Cardiac muscle cell (in vitro differentiated cells and primary cell): ENCODE results near the gene GMPS. TPM values are rescaled to one million over a fixed set of nuclear protein-coding genes. Genes with fewer than 3 reads are reported as not detected.
A peak's percentile ranks its signal among the peaks of the same experiment; 100 is the strongest.

Source experiments
- DNase-seq, 2 donors: peaks; one replicate each; pipeline versions ENCODE4 v3.0.0 to v3.0.0-alpha.2; 2010 to 2017; ENCODE audit warnings: low read depth in 1 of 2, low spot score in 1 of 2
- H3K27ac ChIP-seq: fragments of 200-600 bp; sonication (generic); 2 replicates; pipeline ENCODE4 v1.5.1; 2016
- H3K27me3 ChIP-seq: fragments of 200-600 bp; sonication (generic); 2 replicates; pipeline ENCODE4 v1.6.0; 2016; ENCODE audit warnings: control low read depth
- H3K36me3 ChIP-seq: fragments of 200-600 bp; sonication (generic); 2 replicates; pipeline ENCODE4 v1.5.1; 2016; ENCODE audit warnings: control low read depth
- H3K4me1 ChIP-seq: fragments of 200-600 bp; sonication (generic); 2 replicates; pipeline ENCODE4 v1.8.1; 2017; ENCODE audit warnings: low read depth, mild to moderate bottlenecking, mixed run types
- H3K4me3 ChIP-seq: fragments of 200-600 bp; sonication (generic); 2 replicates; pipeline ENCODE4 v1.5.1; 2016; ENCODE audit warnings: mild to moderate bottlenecking
- H3K9me3 ChIP-seq: fragments of 200-600 bp; sonication (generic); 2 replicates; pipeline ENCODE4 v1.5.1; 2017; ENCODE audit warnings: low read depth, mild to moderate bottlenecking, control low read depth
- polyA plus RNA-seq: library from polyadenylated mRNA; unstranded; fragments of >200 nt; fragmentation: Nextera tagmentation; extraction: Ambion mirVana; gene quantifications from 2 replicates; pipeline ENCODE4 v1.2.1, GENCODE V29; 2016
- total RNA-seq: library from RNA; depleted of rRNA; stranded (reverse); fragments of >200 nt; gene quantifications from 2 replicates; pipeline ENCODE4 v1.2.3, GENCODE V29; 2016
- TF ChIP-seq, protein P1 (sequence below): IDR thresholded peaks from 2 replicates; pipeline ENCODE4 v1.5.1; 2012; ENCODE audit warnings: low read depth, mild to moderate bottlenecking, low read length

Gene GMPS
- total and polyA plus RNA-seq, 2 experiments from 2014 or later, result 44.9 to 83.1 TPM

DNA sequence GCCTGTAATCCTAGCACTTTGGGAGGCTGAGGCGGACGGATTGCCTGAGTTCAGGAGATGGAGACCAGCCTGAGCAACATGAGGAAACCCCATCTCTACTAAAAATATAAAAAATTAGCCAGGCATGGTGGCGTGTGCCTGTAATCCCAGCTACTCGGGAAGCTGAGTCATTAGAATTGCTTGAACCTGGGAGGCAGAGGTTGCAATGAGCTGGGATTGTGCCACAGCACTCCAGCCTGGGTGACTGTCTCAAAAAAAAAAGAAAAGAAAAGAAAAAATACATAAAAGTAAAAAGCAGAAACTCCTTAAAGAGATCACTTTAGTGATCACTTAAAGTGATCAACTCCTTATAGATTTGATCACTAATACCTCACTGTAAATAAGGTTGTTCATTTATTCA, 78.0 kb downstream of the GMPS start:
- TF ChIP-seq, protein P1, sequence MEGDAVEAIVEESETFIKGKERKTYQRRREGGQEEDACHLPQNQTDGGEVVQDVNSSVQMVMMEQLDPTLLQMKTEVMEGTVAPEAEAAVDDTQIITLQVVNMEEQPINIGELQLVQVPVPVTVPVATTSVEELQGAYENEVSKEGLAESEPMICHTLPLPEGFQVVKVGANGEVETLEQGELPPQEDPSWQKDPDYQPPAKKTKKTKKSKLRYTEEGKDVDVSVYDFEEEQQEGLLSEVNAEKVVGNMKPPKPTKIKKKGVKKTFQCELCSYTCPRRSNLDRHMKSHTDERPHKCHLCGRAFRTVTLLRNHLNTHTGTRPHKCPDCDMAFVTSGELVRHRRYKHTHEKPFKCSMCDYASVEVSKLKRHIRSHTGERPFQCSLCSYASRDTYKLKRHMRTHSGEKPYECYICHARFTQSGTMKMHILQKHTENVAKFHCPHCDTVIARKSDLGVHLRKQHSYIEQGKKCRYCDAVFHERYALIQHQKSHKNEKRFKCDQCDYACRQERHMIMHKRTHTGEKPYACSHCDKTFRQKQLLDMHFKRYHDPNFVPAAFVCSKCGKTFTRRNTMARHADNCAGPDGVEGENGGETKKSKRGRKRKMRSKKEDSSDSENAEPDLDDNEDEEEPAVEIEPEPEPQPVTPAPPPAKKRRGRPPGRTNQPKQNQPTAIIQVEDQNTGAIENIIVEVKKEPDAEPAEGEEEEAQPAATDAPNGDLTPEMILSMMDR, result no peak
- Histone ChIP-seq H3K4me3 (no peak overlapping the region), H3K4me1 (no peaks in the 10 kb centered on the region), H3K36me3 (peaks cover 4% of the 10 kb centered on the region), H3K27ac (no peak overlapping the region), H3K9me3 (no peaks in the 10 kb centered on the region), H3K27me3 (no peaks in the 10 kb centered on the region)
- peak in 1 of 2 donors; percentile 26 for DNase-seq

GRCh38 chr3:155949453-155950217, 79.2 kb downstream of the GMPS start:
- DNase-seq, result no peak
- Histone ChIP-seq H3K27me3 (no peaks in the 10 kb centered on the region), H3K9me3 (no peaks in the 10 kb centered on the region), H3K27ac (no peak overlapping the region), H3K36me3 (no peaks in the 10 kb centered on the region), H3K4me3 (no peak overlapping the region), H3K4me1 (no peaks in the 10 kb centered on the region)
- TF ChIP-seq, protein P1, result no peak

- no peak for DNase-seq
- Histone ChIP-seq H3K36me3 (no peaks in the 10 kb centered on the region), H3K27me3 (no peaks in the 10 kb centered on the region), H3K4me3 (no peak overlapping the region), H3K9me3 (no peaks in the 10 kb centered on the region), H3K27ac (peak overlapping the region; percentile 35), H3K4me1 (peaks cover 4% of the 10 kb centered on the region)
- TF ChIP-seq, protein P1, result no peak
Observed at GRCh38 chr3:155956508-155957411, 86.3 kb downstream of the GMPS start.

DNA sequence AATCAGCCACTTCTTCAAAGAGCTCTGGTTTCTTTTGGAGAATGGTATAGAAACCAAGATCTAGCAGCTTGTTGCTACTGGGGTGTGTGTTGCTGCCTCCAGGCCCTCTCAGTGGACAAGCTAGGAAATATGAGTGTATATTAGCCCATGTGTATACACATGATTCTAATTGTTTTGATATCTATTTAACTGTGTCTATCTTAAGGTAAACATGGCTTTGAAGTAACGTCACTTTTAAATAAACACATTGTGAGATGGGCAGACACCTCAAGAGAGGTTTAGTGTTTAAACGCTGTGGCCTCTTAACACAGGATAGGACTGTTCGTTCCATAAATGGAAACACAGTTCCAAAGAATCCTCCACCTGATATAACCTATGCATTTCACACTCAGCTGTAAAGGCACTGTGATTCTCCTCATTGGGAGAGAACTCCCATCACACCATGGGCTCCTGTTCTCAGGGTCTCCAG, 87.0 kb downstream of the GMPS start:
- Histone ChIP-seq H3K27ac (peak overlapping the region; percentile 35), H3K4me1 (peaks cover 4% of the 10 kb centered on the region), H3K36me3 (no peaks in the 10 kb centered on the region), H3K4me3 (no peak overlapping the region), H3K27me3 (no peaks in the 10 kb centered on the region), H3K9me3 (no peaks in the 10 kb centered on the region)
- TF ChIP-seq, protein P1, result no peak
- no peak for DNase-seq

GRCh38 chr3:155958676-155959075, 88.2 kb downstream of the GMPS start:
- Histone ChIP-seq H3K27me3 (no peaks in the 10 kb centered on the region), H3K9me3 (no peaks in the 10 kb centered on the region), H3K4me1 (peaks cover 4% of the 10 kb centered on the region), H3K36me3 (no peaks in the 10 kb centered on the region), H3K27ac (no peak overlapping the region), H3K4me3 (no peak overlapping the region)
- no peak for DNase-seq
- TF ChIP-seq, protein P1, result no peak
